Suppressor macrophage (primary cell): ENCODE results near the gene ADAM19.

ENCODE experiments used
- DNase-seq, 4 experiments: peaks; one replicate each; pipeline ENCODE4 v3.0.0-alpha.2; 2020 to 2022

ADAM19 gene

GRCh38 chr5:157562111-157562581, 13.4 kb downstream of the ADAM19 start:
- DNase-seq = no peak

GRCh38 chr5:157561110-157561509, 14.5 kb downstream of the ADAM19 start:
- DNase-seq = no peak

- no peak for DNase-seq
Measured at GRCh38 chr5:157559301-157559700, 16.3 kb downstream of the ADAM19 start.

GRCh38 chr5:157558681-157559080, 16.9 kb downstream of the ADAM19 start:
- no peak for DNase-seq

- DNase-seq = peak in 1 of 4 experiments; percentile 33
Measured at GRCh38 chr5:157558041-157558595, 17.5 kb downstream of the ADAM19 start.

GRCh38 chr5:157556615-157557418, 18.8 kb downstream of the ADAM19 start:
- DNase-seq = no peak

- peak; percentile 27 to 74 (median 58) for DNase-seq
Measured at GRCh38 chr5:157555037-157555640, 20.4 kb downstream of the ADAM19 start.

GRCh38 chr5:157554179-157555036, 21.2 kb downstream of the ADAM19 start:
- DNase-seq = no peak

GRCh38 chr5:157552650-157553049, 22.9 kb downstream of the ADAM19 start:
- no peak for DNase-seq

- DNase-seq = no peak
Measured at GRCh38 chr5:157550663-157551062, 24.9 kb downstream of the ADAM19 start.

GRCh38 chr5:157549954-157550549, 25.5 kb downstream of the ADAM19 start:
- DNase-seq = no peak

- DNase-seq = no peak
Measured at GRCh38 chr5:157549283-157549629, 26.3 kb downstream of the ADAM19 start.

- DNase-seq = no peak
Measured at GRCh38 chr5:157548513-157549282, 26.9 kb downstream of the ADAM19 start.

GRCh38 chr5:157547941-157548512, 27.5 kb downstream of the ADAM19 start:
- peak in 3 of 4 experiments; percentile 28 to 46 (median 32) for DNase-seq

- no peak for DNase-seq
Measured at GRCh38 chr5:157546456-157547100, 29.0 kb downstream of the ADAM19 start.

GRCh38 chr5:157545610-157546310, 29.8 kb downstream of the ADAM19 start:
- DNase-seq = no peak

GRCh38 chr5:157544623-157544989, 31.0 kb downstream of the ADAM19 start:
- DNase-seq = no peak

GRCh38 chr5:157543825-157544622, 31.6 kb downstream of the ADAM19 start:
- peak; percentile 20 to 68 (median 46) for DNase-seq
